ENCODE data around the gene ZSCAN5B. TPM values are rescaled to one million over a fixed set of nuclear protein-coding genes. Genes with fewer than 3 reads are reported as not detected.

ZSCAN5B gene
- total and polyA plus RNA-seq, 2 of the 13 experiments (the other 11 are each of a cell fraction or from before 2014, with no cell fraction given): not detected

- TF ChIP-seq, protein P1, sequence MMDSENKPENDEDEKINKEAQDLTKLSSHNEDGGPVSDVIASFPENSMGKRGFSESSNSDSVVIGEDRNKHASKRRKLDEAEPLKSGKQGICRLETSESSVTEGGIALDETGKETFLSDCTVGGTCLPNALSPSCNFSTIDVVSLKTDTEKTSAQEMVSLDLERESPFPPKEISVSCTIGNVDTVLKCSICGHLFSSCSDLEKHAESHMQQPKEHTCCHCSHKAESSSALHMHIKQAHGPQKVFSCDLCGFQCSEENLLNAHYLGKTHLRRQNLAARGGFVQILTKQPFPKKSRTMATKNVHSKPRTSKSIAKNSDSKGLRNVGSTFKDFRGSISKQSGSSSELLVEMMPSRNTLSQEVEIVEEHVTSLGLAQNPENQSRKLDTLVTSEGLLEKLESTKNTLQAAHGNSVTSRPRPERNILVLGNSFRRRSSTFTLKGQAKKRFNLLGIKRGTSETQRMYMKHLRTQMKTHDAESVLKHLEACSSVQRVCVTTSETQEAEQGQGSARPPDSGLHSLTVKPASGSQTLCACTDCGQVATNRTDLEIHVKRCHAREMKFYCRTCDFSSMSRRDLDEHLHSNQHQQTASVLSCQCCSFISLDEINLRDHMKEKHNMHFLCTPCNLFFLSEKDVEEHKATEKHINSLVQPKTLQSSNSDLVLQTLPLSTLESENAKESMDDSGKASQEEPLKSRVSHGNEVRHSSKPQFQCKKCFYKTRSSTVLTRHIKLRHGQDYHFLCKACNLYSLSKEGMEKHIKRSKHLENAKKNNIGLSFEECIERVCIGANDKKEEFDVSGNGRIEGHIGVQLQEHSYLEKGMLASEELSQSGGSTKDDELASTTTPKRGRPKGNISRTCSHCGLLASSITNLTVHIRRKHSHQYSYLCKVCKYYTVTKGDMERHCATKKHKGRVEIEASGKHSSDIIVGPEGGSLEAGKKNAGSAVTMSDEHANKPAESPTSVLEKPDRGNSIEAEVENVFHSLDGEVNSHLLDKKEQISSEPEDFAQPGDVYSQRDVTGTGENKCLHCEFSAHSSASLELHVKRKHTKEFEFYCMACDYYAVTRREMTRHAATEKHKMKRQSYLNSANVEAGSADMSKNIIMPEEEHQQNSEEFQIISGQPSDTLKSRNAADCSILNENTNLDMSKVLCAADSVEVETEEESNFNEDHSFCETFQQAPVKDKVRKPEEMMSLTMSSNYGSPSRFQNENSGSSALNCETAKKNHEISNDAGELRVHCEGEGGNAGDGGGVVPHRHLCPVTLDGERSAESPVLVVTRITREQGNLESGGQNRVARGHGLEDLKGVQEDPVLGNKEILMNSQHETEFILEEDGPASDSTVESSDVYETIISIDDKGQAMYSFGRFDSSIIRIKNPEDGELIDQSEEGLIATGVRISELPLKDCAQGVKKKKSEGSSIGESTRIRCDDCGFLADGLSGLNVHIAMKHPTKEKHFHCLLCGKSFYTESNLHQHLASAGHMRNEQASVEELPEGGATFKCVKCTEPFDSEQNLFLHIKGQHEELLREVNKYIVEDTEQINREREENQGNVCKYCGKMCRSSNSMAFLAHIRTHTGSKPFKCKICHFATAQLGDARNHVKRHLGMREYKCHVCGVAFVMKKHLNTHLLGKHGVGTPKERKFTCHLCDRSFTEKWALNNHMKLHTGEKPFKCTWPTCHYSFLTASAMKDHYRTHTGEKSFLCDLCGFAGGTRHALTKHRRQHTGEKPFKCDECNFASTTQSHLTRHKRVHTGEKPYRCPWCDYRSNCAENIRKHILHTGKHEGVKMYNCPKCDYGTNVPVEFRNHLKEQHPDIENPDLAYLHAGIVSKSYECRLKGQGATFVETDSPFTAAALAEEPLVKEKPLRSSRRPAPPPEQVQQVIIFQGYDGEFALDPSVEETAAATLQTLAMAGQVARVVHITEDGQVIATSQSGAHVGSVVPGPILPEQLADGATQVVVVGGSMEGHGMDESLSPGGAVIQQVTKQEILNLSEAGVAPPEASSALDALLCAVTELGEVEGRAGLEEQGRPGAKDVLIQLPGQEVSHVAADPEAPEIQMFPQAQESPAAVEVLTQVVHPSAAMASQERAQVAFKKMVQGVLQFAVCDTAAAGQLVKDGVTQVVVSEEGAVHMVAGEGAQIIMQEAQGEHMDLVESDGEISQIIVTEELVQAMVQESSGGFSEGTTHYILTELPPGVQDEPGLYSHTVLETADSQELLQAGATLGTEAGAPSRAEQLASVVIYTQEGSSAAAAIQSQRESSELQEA (CRISPR knock-in tag; IDR thresholded peaks at IDR 0.05; ENCODE audit: not compliant biosample characterization): no peak
- TF ChIP-seq ZNF563 (CRISPR knock-in tag; IDR thresholded peaks at IDR 0.05) (peak; percentile 59; the same call in 1 of the 2 replicates), ZNF749 (CRISPR knock-in tag; IDR thresholded peaks at IDR 0.05; ENCODE audit: borderline replicate concordance) (no peak), FOXC1 (CRISPR knock-in tag; IDR thresholded peaks at IDR 0.05; ENCODE audit: borderline replicate concordance) (no peak), ARID5B (CRISPR knock-in tag; IDR thresholded peaks at IDR 0.05) (peak; percentile 80), ZFAT (CRISPR knock-in tag; conservative IDR thresholded peaks at IDR 0.05) (no peak), ATF5 (CRISPR knock-in tag; IDR thresholded peaks at IDR 0.05; ENCODE audit: low read depth) (no peak), ZBTB42 (CRISPR knock-in tag; IDR thresholded peaks at IDR 0.05) (no peak), ZKSCAN8 (CRISPR knock-in tag; IDR thresholded peaks at IDR 0.05; ENCODE audit: borderline replicate concordance) (no peak), ZNF331 (CRISPR knock-in tag; IDR thresholded peaks at IDR 0.05) (peak; percentile 50; the same call in 1 of the 2 replicates), NCOA5 (CRISPR knock-in tag; IDR thresholded peaks at IDR 0.05) (no peak), ZMYM3 (CRISPR knock-in tag; IDR thresholded peaks at IDR 0.05) (peak; percentile 72)
- TF ChIP-seq, protein P2, sequence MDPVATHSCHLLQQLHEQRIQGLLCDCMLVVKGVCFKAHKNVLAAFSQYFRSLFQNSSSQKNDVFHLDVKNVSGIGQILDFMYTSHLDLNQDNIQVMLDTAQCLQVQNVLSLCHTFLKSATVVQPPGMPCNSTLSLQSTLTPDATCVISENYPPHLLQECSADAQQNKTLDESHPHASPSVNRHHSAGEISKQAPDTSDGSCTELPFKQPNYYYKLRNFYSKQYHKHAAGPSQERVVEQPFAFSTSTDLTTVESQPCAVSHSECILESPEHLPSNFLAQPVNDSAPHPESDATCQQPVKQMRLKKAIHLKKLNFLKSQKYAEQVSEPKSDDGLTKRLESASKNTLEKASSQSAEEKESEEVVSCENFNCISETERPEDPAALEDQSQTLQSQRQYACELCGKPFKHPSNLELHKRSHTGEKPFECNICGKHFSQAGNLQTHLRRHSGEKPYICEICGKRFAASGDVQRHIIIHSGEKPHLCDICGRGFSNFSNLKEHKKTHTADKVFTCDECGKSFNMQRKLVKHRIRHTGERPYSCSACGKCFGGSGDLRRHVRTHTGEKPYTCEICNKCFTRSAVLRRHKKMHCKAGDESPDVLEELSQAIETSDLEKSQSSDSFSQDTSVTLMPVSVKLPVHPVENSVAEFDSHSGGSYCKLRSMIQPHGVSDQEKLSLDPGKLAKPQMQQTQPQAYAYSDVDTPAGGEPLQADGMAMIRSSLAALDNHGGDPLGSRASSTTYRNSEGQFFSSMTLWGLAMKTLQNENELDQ (CRISPR knock-in tag; IDR thresholded peaks at IDR 0.05; ENCODE audit: borderline replicate concordance): no peak
- TF ChIP-seq, protein P3, sequence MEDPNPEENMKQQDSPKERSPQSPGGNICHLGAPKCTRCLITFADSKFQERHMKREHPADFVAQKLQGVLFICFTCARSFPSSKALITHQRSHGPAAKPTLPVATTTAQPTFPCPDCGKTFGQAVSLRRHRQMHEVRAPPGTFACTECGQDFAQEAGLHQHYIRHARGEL (CRISPR knock-in tag; IDR thresholded peaks at IDR 0.05): no peak
Measured at GRCh38 chr19:56170261-56170660, 27.3 kb downstream of the ZSCAN5B start (continued).
